D721Med (cell line): ENCODE results near the gene NPAS3.

Source experiments
- DNase-seq: peaks from one replicate; pipeline ENCODE4 v3.0.0; 2011; ENCODE audit warnings: low spot score; ENCODE audit not compliant: insufficient read length
- FAIRE-seq: peaks from 2 replicates; lab custom pipeline; 2011; peaks lifted over from hg19 to GRCh38; lab: Jason Lieb, UNC
- TF ChIP-seq, protein P1 (sequence below): IDR thresholded peaks from 2 replicates; pipeline ENCODE4 v1.5.1; 2012; ENCODE audit warnings: mild to moderate bottlenecking, control low read depth; ENCODE audit not compliant: insufficient read depth; ENCODE audit errors: missing control alignments

Gene NPAS3

DNA sequence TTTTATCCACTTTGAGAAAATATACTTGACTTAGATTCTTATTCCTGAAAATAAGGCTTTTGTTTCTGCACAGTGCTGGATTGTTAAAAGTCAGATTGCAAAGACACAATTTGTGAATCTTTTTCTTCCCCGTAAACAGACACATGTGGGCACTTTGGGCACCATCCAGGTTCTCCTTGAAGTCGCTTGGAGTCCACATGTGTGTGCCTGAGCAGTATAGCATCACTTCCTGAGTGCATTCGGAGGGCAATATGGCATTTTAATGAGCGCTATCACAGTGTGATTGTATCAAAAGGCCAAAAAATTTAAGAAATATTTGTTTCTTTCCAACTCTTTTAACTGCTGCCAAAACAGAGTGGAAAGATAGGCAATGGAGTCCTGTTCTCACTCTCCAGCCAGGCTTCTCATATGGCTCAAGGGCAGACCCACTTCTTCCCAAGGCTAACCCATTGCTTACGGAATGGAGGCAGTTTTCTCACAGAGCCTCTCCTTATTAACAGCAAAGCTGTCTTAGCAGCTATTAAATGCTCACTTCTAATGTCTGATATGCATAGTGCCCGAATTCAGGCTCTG is 615.1 kb downstream of the NPAS3 start:
- FAIRE-seq (no peak), DNase-seq (no peak)
- TF ChIP-seq, protein P1, sequence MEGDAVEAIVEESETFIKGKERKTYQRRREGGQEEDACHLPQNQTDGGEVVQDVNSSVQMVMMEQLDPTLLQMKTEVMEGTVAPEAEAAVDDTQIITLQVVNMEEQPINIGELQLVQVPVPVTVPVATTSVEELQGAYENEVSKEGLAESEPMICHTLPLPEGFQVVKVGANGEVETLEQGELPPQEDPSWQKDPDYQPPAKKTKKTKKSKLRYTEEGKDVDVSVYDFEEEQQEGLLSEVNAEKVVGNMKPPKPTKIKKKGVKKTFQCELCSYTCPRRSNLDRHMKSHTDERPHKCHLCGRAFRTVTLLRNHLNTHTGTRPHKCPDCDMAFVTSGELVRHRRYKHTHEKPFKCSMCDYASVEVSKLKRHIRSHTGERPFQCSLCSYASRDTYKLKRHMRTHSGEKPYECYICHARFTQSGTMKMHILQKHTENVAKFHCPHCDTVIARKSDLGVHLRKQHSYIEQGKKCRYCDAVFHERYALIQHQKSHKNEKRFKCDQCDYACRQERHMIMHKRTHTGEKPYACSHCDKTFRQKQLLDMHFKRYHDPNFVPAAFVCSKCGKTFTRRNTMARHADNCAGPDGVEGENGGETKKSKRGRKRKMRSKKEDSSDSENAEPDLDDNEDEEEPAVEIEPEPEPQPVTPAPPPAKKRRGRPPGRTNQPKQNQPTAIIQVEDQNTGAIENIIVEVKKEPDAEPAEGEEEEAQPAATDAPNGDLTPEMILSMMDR: no peak

DNA sequence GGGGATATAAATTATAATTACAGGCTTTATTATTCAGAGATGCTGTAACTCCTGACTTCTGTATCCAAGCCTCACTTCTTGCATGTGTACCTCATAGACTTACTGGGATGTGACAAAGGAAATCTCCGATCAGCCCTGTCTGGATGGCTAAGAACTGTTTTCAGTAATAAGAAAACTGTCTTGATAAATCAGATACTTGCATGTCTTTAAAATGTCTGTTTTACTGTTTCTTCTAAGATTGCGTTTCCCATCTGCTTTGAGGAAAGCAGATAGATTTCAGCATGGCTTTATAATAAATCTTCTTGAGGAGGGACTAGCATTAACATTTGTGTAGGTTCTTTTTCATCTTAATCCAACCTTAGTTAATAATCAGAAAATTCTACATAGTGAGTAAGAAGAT is 616.3 kb downstream of the NPAS3 start:
- TF ChIP-seq, protein P1: no peak
- DNase-seq (no peak), FAIRE-seq (no peak)

DNA sequence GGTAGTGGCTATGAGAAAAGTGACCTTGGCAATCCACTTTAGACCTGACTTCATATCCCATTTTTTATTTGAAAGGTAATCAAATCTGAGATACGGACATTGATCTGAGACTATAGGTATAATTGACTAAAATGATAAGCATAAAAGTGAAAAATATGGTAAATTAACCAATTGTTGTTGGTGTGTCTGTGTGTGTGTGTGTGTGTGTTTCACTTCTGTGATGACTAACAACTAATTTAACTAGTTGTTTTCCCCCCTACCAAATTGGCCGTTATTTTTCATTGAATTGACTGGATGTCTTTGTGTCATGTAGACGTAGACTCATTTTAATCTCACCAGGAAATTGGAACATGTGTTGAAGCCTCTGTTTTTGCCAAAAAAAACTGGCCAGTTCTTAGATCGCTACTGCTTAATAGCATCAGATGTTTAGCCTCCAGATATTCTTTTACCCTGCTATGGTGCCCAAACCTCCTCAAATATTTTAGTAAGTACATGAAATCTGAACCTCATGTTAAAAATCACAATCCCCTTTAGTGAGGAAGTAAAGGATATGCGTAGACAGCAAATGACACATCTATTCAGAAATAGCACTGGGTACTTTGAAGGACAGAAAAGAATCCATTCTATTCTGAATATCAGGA is 617.2 kb downstream of the NPAS3 start:
- DNase-seq (no peak), FAIRE-seq (no peak)
- TF ChIP-seq, protein P1: no peak

DNA sequence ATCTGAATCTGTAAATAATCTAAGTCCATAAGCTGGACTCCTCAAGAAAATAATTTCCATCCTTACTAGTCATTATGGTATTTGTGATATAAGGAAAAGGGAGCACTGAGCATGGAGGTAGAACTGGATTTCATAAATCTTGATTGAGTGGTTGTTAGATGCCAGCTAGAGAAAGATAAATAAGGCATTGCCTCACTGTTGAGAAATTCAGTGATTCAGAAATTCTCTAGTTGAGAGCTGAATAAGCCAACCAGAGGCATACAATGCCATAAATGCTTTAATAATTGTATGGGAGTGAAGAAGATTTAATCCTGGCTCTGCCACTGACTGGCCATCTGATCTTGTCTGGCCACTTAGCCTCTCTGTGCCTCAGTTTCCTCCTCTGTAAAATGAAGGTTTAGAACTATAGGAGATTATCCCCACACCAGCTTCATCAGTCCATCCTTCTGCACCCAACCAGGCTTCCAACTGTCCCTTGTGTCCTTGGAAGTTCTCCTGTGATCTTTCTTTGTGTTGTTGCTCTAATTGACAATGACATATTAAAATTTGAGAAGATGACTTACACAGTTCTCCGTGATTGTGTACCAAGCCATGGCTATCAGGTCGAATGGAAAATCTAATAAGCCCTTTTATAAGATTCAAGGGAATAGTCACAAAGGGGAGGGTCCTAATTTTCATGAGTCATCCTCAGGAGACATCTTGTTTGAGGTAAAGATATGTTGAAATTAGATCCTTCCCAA is 617.9 kb downstream of the NPAS3 start:
- FAIRE-seq (peak; percentile 38), DNase-seq (no peak)
- TF ChIP-seq, protein P1: no peak

DNA sequence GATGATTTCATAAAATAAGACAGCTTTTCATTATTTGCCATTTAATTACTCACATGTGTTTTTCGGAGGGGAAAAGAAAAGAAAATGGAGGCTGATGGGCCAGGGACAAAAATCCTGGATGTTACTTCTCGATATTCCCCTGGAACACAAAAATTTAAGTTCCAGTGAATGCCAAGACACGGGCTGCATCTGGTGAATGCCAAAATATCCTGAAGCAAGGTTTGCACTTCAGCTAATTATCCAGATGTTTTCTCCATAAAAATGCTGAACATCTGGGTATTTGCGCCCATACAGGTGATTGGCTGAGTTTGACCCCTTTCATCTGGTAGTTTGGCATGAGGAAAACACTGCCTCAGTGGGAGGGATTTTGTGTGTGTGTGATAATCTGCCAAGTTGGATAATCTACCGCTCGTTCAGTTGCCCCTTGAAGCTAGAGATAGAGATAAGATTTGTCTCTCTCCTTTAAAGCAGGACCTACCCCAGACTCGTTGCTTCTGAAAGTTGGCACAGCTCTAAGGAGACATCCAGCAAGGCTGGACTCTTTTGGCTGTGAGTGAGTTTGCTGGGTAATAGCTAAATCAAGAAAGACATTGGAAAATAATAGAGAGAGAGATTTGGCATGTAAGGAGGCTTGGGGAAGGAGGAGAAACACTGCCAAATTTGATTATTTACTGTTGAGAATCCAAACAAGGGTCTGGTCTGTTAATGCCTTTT is 622.2 kb downstream of the NPAS3 start:
- DNase-seq (no peak), FAIRE-seq (no peak)
- TF ChIP-seq, protein P1: no peak

DNA sequence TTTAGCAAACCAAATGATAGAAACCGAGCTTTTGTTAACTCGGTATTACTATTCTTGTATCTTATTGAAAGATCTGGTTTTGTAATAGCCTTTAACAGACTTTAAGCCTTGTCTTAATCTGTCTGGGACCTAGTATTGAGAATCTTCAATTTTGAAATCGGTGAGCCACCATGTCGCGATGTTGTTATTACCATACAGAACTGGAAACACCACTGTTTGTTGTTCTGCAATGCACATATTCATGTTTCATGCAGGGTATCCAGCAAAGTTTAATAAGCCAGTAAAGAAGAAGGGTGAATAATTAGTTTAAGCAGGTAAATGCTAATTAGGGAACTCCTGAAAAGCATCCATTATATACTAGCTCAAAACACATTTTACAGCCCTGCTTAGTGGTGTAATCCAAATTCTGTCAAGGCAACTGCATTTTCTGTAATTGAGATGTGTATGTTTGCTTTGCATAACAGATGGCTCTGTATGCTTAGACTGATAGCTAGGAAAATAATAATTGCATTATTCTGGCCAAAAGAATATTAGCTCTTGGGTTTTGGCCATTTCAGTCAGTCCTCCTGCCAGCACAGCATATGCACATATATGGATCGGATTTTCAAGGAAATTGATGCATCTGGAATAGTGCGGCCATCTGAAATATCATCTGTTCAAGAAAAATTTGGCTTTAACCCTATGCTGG is 623.0 kb downstream of the NPAS3 start:
- FAIRE-seq (no peak), DNase-seq (no peak)
- TF ChIP-seq, protein P1: no peak
